Endodermal cell (in vitro differentiated cells): ENCODE measurements around the gene PAK1. TPM values are rescaled to one million over a fixed set of nuclear protein-coding genes. Genes with fewer than 3 reads are reported as not detected.
A peak's percentile ranks its signal among the peaks of the same experiment; 100 is the strongest.

ENCODE experiments used
- DNase-seq: peaks from one replicate; pipeline ENCODE4 v3.0.0-alpha.2; 2017
- H3K27ac ChIP-seq: 2 replicates; pipeline ENCODE4 v1.5.1; 2013; ENCODE audit warnings: mild to moderate bottlenecking, low read depth, low read length, moderate library complexity
- H3K27me3 ChIP-seq: 2 replicates; pipeline ENCODE4 v1.6.1; 2013; ENCODE audit warnings: mild to moderate bottlenecking, low read length, moderate library complexity; ENCODE audit not compliant: insufficient read depth, control insufficient read depth, poor library complexity, severe bottlenecking
- H3K36me3 ChIP-seq: 2 replicates; pipeline ENCODE4 v1.7.0; 2013; ENCODE audit warnings: mild to moderate bottlenecking, low read length, moderate library complexity; ENCODE audit not compliant: control insufficient read depth, insufficient read depth
- H3K4me1 ChIP-seq: one replicate; pipeline ENCODE4 v1.7.0; 2013; ENCODE audit warnings: low read length; ENCODE audit not compliant: control insufficient read depth, insufficient read depth
- H3K4me3 ChIP-seq: 2 replicates; pipeline ENCODE4 v1.5.1; 2013; ENCODE audit warnings: mild to moderate bottlenecking, low read length, moderate library complexity
- H3K9ac ChIP-seq: 2 replicates; pipeline ENCODE4 v1.6.1; 2013; ENCODE audit warnings: mild to moderate bottlenecking, low read length, moderate library complexity; ENCODE audit not compliant: poor library complexity, severe bottlenecking; ENCODE audit errors: extremely low read depth
- H3K9me3 ChIP-seq: 2 replicates; pipeline ENCODE4 v1.6.1; 2013; ENCODE audit warnings: mild to moderate bottlenecking, low read length, moderate library complexity; ENCODE audit not compliant: control insufficient read depth
- H3K27ac Mint-ChIP-seq: 2 replicates; pipeline ENCODE4 v1.8.0; 2020; ENCODE audit warnings: mixed read lengths
- H3K27me3 Mint-ChIP-seq: 2 replicates; pipeline ENCODE4 v1.8.0; 2021; ENCODE audit warnings: mild to moderate bottlenecking, mixed read lengths; ENCODE audit not compliant: insufficient read depth
- H3K36me3 Mint-ChIP-seq: 2 replicates; pipeline ENCODE4 v1.8.0; 2020; ENCODE audit warnings: low read depth, mixed read lengths
- H3K4me1 Mint-ChIP-seq: 2 replicates; pipeline ENCODE4 v1.8.0; 2020; ENCODE audit warnings: mixed read lengths
- H3K4me3 Mint-ChIP-seq: 2 replicates; pipeline ENCODE4 v1.8.0; 2020; ENCODE audit warnings: mild to moderate bottlenecking, moderate library complexity, mixed read lengths
- H3K9me3 Mint-ChIP-seq: 2 replicates; pipeline ENCODE4 v1.8.0; 2020; ENCODE audit warnings: mild to moderate bottlenecking, mixed read lengths
- WGBS, 2 experiments: methylation state at CpG; one replicate each; pipeline versions ENCODE4 v1.1.5 to v1.1.7; 2013; ENCODE audit warnings: missing lambda C conversion rate in 2 of 2, mixed read lengths in 1 of 2; ENCODE audit not compliant: insufficient coverage in 1 of 2, insufficient read length in 1 of 2; 5-methylcytosine and 5-hydroxymethylcytosine counted together
- total RNA-seq, 2 donors: library from RNA; stranded (reverse); fragmentation: NEBNext Ultra II Directional in 1 of 2; extraction: Animal tissue kit (Norgen Biotek cat#: 25700) in 1 of 2; gene quantifications; 2 replicates in 1 of 2; 3 replicates in 1 of 2; pipeline ENCODE4 v1.2.1, GENCODE V29; 2021
- TF ChIP-seq, protein P1 (sequence below): fragments of 200-600 bp; sonication (generic); conservative IDR thresholded peaks from 2 replicates; pipeline ENCODE4 v1.5.0; 2021; ENCODE audit warnings: antibody characterized with exemption, mild to moderate bottlenecking

Gene PAK1
- total RNA-seq, 2 donors from 2014 or later, result 91.3 to 94.9 TPM

DNA sequence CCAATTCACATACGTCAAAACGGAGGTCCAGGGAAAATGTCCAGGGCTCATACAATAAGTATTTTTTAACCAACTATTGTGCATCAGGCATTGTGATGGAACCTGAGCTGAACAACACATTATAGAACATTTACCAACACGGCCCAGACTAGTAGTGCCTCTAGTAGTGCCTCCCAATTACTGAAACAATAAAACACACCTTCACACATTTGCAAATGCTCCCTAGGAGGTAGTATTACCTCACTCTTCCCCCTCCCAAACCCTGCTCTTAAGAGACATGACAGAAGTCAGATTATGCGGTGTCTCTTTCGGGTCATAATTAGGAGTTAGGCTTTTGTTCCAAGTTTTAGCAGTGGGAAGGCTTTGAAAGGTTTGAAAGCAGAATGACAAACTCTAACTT, 61.1 kb downstream of the PAK1 start:
- Histone ChIP-seq H3K36me3 (no peaks in the 10 kb centered on the region), H3K4me1 (peaks cover 7% of the 10 kb centered on the region), H3K9me3 (no peaks in the 10 kb centered on the region), H3K9ac (no peak overlapping the region), H3K27me3 (no peaks in the 10 kb centered on the region), H3K4me3 (no peak overlapping the region), H3K27ac (no peak overlapping the region)
- H3K9me3 Mint-ChIP-seq, result no peaks in the 10 kb centered on the region
- no peak for DNase-seq
- H3K4me3 Mint-ChIP-seq, result no peak overlapping the region
- H3K27ac Mint-ChIP-seq, result peak overlapping the region; percentile 24
- peaks cover 4% of the 10 kb centered on the region for H3K36me3 Mint-ChIP-seq
- H3K4me1 Mint-ChIP-seq, result peaks cover 43% of the 10 kb centered on the region
- 48 to 60% methylated on average over 3 to 5 of the region's 5 CpGs for WGBS, 2 experiments
- no peaks in the 10 kb centered on the region for H3K27me3 Mint-ChIP-seq
- TF ChIP-seq, protein P1, sequence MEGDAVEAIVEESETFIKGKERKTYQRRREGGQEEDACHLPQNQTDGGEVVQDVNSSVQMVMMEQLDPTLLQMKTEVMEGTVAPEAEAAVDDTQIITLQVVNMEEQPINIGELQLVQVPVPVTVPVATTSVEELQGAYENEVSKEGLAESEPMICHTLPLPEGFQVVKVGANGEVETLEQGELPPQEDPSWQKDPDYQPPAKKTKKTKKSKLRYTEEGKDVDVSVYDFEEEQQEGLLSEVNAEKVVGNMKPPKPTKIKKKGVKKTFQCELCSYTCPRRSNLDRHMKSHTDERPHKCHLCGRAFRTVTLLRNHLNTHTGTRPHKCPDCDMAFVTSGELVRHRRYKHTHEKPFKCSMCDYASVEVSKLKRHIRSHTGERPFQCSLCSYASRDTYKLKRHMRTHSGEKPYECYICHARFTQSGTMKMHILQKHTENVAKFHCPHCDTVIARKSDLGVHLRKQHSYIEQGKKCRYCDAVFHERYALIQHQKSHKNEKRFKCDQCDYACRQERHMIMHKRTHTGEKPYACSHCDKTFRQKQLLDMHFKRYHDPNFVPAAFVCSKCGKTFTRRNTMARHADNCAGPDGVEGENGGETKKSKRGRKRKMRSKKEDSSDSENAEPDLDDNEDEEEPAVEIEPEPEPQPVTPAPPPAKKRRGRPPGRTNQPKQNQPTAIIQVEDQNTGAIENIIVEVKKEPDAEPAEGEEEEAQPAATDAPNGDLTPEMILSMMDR, result no peak

DNA sequence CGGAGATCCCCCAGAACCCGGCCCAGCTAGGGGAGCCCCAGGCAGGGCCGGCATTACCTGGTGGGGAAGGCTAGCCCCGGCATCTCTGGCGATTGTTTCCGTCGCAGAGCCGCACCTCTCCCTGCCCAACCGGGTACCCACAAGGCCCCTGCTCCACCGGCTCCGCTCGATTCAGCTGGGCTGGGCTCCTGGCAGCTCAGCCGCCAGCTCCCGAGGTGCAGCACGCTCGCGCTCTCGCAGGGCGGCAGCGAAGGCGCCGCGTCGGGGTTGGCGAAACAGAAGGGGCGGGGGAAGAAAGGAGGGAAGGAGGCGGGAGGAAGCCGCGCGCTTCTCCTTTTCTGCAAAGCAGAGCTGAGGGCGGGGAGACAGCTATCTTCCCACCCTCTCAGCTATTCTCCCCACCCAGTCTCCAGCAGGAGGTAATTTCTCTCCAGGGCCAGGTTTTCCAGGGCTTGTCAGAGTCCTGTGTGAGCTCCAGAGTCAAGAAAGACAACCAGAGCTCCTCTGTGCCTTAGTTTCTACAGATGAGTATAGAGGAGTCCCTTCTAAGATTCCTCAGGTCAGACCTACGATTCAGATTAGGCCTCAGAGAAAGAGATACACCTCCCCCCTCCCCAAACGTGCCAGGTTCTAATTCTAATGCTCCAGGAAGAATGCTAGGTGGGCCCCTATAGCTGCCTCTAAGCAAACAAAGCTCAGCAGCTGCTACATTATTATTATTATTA, 62.0 kb downstream of the PAK1 start:
- Mint-ChIP-seq H3K9me3 (no peaks in the 10 kb centered on the region), H3K4me3 (peak overlapping the region; percentile 66), H3K27me3 (no peaks in the 10 kb centered on the region), H3K27ac (peak overlapping the region; percentile 92), H3K36me3 (peaks cover 4% of the 10 kb centered on the region), H3K4me1 (peaks cover 48% of the 10 kb centered on the region)
- TF ChIP-seq, protein P1, result peak; percentile 18
- no peaks in the 10 kb centered on the region for H3K36me3 ChIP-seq
- H3K27me3 ChIP-seq, result no peaks in the 10 kb centered on the region
- 1% methylated on average over 33 of the region's 33 CpGs; no CpG with 5 or more reads in 1 of the 2 experiments for WGBS, 2 experiments
- no peak overlapping the region for H3K27ac ChIP-seq
- H3K9ac ChIP-seq, result peak overlapping the region; percentile 58
- DNase-seq, result peak; percentile 95
- H3K4me3 ChIP-seq, result peak overlapping the region; percentile 84
- H3K4me1 ChIP-seq, result peaks cover 7% of the 10 kb centered on the region
- H3K9me3 ChIP-seq, result no peaks in the 10 kb centered on the region

DNA sequence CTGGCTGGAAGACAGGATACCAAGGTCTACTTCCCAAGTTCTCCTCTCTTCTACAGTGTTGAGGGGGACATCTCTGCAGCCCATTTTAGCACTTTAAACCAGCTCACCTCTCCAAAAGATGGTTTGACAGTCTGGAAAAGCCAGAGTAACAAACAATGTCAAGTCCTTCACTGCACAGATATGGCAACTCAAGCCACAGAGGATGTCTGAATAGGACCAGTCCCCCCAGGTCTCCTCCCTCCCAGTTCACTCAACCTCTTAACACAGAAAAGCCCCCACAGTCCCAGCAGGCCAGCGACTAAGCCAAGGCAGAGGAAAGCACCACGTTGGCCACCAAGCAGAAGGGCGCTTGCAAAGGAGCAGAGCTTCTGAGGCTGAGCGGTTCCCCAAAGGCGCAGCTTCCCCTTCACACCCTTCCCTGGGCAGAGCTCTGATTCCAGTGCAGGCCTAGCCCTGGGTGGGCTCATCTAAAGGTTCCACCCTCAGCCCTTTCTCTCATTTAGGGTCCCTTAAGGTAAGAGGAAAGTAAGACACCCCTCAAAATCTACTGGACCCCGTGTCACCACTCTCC, 62.7 kb downstream of the PAK1 start:
- TF ChIP-seq, protein P1, result no peak
- DNase-seq, result peak; percentile 74
- H3K36me3 ChIP-seq, result no peaks in the 10 kb centered on the region
- H3K4me3 ChIP-seq, result peak overlapping the region; percentile 84
- H3K4me1 ChIP-seq, result peaks cover 7% of the 10 kb centered on the region
- peak overlapping the region; percentile 58 for H3K9ac ChIP-seq
- no peaks in the 10 kb centered on the region for H3K9me3 Mint-ChIP-seq
- H3K27ac Mint-ChIP-seq, result peak overlapping the region; percentile 92
- H3K27me3 Mint-ChIP-seq, result no peaks in the 10 kb centered on the region
- WGBS, 2 experiments, result 15 to 38% methylated on average over 4 to 6 of the region's 6 CpGs
- H3K27me3 ChIP-seq, result no peaks in the 10 kb centered on the region
- peak overlapping the region; percentile 66 for H3K4me3 Mint-ChIP-seq
- H3K27ac ChIP-seq, result no peak overlapping the region
- H3K36me3 Mint-ChIP-seq, result peaks cover 4% of the 10 kb centered on the region
- no peaks in the 10 kb centered on the region for H3K9me3 ChIP-seq
- H3K4me1 Mint-ChIP-seq, result peaks cover 48% of the 10 kb centered on the region
